GM18520 (cell line): ENCODE results near the gene ZNF644.
"Not testable (repeated sequence)": the region's sequence is repeated elsewhere in the genome, so short reads cannot be mapped to it uniquely, and the experiment has no call there.

Experiments used
- ATAC-seq: cut with Tn5 transposase; IDR thresholded peaks from one replicate; pipeline ENCODE4 v1.9.1; 2021; ENCODE audit not compliant: unreplicated experiment

Gene ZNF644

DNA sequence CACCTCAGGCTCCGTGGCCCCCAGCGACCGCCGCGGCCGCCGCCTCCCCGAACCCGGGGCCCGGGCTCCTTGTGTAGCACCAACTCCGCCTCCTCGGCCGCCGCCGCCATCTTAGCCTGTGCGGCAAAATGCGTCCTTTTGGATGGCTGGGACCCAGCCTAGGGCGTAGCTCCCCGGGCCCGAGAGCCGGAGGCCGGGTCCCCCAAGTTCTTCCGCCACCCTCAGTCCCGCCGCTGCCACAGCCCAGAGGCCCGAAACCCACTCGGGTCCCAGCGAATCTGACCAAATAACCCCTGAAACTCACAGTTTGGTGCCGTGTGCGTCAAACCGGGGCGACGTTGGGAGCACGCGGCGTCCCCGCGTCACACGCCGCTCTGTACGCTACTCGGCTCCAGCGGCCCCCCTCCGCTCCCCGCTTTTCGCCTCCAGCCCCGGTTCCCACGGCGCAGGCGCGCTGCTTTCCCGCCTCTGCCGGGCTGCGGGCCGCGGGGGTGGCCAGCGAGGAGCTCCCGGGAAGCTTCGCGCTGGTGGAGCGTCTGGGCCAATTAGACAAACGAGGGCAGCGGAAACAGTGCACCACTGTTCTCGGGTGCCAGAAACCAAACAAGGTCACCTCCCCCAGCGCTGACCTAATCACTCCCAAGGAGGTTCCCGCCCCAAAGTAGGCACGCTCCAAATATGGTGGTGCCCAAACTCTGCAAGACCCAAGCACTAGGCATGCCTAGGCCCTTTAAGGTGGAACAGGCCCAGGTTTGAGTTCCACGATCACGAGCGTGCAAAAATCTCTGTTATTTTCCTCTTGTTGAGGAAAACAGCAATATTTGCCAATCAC, at the start of gene ZNF644:
Gene ZNF644, minus strand, starts transcription at position 350 of the 832 bp plus-strand sequence. CDS start 39,682 bp downstream, outside the sequence.
- peak; percentile 75 for ATAC-seq

DNA sequence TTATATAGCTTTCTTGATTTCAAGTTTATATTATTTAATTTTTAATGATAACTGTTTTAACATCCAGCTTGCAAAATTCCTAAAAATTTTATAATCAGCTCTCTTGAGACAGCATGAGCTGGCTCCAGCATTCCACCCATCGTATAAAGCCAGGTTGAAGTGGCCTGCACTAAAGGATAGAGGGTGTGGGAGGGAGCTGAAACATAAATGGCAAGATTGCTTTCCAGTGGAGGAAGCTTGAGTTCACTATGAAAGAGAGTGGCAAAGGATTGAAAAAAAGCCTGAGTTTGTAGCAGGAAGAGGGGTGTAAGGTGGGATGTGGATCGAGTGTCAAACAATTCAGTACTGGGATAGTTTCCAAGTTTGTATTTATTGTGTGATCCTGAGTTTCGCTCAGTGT, 48.5 kb upstream of the ZNF644 start:
- no peak for ATAC-seq

DNA sequence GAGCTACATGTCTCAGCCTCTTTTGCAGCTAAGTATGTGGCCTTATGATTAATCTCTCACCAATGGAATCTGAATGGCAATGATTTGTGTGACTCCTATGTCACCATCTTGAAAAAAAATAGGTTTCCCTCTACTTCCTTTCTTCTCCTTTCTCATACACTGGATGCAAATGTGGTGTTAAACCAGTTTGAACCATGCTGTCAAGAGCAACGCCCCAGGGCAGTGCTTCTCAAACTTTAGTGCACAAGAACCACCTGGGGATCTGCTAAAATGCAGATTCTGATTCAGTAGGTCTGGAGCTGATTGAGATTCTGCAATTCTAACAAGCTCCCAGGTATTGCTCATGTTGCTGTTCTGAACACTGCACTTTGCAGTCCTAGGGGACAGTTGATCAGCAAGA, 44.7 kb upstream of the ZNF644 start:
- ATAC-seq: no peak

DNA sequence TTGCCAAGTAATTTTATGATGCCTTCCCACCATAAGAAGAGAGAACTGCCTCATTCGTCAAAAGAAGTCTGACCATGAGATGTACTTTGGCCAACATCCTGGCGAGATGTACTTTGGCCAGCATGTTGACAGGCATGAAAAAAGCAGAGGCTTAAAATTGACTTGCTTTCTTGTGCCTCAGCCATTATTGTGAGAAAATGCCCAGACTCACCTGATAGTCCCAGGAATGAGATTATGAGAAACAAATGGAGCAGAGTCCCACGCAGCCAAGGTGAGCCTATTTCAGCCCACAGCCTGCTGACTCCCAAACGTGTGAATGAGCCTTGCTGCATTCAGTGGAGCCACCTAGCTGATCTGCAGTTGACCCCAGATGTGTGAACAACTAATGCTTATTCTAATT, 43.5 kb upstream of the ZNF644 start:
- no peak for ATAC-seq

DNA sequence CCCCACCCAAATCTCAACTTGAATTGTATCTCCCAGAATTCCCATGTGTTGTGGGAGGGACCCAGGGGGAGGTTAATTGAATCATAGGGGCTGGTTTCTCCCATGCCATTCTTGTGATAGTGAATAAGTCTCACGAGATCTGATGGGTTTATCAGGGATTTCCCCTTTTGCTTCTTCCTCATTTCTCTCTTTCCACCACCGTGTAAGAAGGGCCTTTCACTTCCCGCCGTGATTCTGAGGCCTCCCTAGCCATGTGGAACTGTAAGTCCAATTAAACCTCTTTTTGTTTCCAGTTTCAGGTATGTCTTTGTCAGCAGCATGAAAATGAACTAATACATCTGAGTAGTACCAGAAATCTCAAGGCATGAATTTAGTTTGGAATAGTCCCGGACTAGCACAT, 41.6 kb upstream of the ZNF644 start:
- ATAC-seq: not testable (repeated sequence)

DNA sequence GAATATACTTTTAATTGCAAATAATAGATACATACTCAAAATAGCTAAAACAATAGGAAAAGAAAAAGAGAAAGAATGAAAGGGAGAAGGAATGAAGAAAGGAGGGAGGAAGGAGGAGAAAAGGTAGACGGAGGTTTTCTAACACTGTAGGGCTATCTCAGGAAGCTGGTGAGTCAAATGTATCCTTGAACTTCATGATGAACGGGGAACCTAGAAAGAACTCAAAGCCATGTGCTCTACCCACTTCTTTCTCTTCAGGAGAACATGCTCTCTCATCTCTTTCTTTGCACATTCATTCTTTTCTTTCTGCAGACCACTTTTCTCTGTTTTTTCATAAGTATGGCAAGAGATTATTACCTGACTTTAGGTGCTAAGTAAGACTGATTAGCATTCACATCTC, 37.3 kb upstream of the ZNF644 start:
- ATAC-seq: no peak

DNA sequence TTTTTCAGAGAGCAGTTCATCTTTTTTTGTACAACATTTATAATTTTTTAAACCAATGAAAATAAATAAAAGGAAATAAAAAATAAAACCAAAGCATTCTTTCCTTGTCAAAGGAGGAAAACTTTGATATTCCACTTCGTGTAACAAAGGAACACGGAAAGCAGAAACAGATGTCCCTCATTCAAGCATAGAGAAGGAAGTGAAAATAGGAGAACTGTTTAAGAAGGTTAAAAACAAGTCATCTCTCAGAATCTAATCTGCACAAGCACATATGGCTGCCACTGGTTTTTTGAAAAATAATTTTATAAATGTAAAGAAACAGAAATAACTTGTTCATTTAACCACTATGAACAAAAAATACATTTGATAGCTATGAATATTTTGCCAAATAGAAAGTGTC, 35.9 kb upstream of the ZNF644 start:
- no peak for ATAC-seq

DNA sequence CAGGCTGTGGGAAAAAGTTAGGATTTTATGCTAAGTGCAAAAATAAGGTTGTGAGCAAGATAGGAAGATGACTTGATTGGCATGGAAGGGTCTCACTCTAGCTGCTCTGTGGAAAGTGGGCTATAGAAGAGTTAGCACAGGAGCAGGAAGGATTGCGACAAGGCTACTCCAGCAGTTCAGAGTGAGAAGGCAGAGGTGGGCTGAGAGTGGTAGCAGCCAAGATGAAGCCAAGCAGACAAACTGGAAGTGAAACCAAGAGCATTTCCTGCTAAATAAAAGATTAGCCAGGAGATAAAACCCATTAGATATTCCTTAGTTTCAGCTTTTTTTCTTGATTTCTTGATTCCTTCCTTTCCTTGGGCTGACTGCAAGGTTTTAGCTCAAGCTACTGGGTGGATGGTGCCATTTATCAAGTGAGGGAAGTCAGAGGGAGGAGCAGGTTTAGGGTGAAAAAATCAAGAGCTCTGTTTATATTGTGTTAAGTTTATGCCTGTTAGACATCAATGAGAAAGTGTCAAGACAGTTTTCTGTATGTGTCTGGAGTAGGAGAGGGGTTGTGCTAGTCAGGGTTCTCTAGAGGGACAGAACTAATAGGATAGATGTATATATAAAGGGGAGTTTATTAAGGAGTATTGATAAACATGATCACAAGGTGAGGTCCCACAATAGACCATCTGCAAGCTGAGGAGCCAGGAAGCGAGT, 33.1 kb upstream of the ZNF644 start:
- no peak for ATAC-seq

DNA sequence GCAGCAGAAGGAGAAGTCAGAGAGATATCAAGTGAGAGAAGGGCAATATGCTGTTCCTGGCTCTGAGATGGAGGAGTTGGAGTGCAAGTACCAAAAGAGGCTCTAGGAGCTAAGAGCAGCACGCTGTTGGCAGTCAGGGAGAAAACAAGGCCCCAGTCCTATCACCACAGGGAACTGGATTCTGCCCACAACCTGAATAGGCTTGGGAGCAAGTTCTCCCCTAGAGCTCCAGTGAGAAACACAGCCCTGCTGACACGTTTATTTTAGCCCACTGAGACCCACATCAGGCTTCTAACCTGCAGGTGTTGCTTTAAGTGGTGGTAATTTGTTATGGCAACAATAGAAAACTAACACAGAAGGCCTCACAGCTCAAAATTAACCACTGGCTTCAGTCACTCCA, 31.8 kb upstream of the ZNF644 start:
- ATAC-seq: no peak

DNA sequence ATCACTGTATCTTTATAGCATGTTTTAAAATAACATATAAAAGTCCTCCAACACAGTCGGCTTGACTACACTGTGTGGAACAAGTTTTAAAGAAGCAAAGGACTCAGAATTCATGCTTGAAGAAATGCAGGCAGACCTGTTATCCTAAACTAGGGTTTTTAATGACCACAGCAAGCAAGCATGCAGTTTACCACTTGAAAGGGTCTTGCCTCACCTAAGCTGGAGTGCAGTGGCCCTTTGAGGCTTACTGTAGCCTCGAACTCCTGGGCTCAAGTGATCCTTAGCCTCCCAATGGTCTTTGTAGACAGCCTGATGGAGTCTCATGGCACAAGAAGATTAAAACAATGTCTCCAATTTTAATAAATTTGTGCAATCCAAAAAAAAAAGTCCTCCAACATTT, 27.7 kb upstream of the ZNF644 start:
- ATAC-seq: not testable (repeated sequence)

DNA sequence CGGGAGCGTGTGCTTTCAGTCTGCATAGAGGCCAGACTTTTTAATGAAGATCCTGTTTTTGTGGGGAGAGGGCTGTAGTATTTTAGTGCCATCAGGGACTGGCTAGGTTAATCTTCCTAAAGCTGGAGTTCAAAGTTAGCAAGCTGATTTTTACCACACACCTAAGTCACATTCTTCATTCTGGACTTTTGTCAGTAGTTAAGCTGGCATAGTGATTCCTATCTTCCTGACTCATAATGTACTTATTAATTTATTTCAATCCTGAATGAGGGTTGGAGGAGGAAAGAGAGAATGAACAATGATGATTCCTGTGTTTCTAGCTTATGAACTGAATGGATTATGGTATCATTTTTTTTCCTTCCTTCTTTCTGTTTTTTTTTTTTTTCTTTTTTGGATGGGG, 24.9 kb upstream of the ZNF644 start:
- no peak for ATAC-seq

DNA sequence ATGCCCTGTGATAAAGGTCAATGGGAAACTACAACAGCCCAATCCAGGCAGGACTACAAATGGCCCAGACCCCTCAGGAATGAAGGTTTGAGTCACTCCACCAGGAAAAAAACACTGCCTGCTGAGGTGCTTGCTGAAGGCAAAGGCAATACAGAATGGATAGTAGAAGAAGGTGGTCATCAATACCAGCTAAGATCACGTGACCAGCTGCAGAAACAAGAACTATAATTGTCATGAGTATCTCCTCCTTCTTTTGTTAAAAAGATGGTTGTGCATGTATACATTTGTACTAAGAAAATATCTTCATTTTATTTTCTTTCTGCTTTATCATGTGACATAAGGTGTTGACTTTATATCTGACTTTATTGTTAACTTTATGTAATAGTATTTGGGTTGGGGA, 23.4 kb upstream of the ZNF644 start:
- no peak for ATAC-seq

DNA sequence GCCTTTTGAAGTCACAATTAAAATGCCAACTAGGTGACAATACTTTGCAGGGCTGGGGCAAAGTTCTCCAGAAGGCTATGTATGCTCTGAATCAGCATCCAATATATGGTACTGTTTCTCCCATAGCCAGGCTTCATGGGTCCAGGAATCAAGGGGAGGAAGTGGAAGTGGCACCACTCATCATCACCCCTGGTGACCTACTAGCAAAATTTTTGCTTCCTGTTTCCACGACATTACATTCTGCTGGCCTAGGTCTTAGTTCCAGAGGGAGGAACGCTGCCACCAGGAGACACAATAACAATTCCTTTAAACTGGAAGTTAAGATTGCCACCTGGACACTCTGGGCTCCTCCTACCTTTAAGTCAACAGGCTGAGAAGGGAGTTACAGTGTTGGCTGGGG, 22.9 kb upstream of the ZNF644 start:
- not testable (repeated sequence) for ATAC-seq

DNA sequence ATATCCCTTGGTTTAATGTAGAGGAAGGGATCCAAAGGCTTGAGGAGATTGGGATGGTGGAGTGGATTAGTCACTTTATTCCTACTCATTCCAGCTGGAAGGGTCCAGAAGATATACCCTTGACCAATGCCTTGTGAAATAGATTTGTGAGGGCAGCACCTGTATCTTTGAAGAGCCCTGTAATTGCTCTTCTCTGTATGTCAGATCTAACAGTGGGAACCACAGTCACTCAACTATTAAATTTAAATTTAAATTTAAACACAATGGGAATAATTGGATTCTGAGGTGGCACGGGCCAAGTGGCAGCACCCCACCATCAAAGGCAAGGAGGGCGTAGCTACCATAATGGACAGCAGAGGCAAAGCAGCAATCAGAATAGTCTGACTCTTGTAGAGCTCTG, 20.5 kb upstream of the ZNF644 start:
- ATAC-seq: not testable (repeated sequence)

DNA sequence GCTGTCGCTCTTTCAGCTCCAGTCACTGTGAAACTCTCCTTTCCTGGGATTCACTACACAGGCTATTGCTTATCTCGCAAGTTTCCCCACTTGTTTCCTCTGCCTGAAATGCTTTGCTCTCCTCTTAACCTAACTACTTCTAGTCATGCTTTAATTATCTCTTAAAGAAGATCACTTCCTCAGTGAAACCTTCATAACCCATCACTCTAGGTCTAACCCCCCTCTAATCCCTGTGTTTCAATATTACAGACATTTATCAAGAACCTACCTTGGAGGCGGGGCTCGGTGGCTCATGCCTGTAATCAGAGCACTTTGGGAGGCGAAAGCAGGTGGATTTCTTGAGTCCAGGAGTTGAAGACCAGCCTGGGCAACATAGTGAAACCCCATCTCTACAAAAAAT, 16.7 kb upstream of the ZNF644 start:
- ATAC-seq: no peak

DNA sequence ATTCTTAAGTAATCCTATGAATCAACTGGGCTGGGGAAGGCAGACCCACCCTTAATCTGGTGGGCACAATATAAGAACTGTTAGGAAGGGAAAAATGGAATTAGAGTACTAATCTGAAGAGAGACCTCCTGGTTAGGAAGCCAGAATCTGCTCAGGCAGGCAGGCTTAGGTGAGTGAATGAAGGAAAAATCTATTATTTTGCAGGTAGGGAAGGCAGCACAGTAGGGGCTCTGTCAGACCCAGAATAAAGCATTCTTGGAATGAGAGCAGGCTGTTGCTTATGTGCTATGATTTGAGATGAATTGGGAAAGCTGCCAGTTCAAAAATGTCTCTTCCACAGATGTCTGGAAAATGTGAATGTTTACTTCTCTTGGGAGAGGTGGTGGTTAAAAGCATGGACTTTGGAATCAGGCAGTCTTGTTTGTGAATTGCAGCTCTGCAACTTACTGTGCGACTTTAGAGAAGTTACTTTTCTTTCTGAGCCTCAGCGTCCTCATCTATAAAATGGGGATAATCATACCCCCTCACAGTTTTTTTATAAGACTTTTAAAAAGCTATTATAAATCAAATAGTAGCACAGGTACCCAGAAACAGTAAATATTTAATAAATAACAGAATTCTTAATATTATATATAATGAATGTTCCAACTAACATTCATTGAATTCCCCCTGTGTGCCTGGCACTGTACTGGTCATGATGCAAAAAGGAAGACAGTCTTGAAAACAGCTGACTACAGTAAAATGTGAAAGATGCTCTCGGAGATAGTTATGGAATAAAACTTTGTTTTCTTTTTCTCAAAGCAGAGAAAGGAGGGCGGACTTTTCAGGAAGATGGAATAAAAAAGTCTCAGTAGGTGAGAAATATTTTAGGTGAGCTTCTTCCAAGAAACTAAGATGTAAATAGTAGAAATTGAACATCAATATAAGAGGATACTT, 15.3 kb upstream of the ZNF644 start:
- no peak for ATAC-seq

DNA sequence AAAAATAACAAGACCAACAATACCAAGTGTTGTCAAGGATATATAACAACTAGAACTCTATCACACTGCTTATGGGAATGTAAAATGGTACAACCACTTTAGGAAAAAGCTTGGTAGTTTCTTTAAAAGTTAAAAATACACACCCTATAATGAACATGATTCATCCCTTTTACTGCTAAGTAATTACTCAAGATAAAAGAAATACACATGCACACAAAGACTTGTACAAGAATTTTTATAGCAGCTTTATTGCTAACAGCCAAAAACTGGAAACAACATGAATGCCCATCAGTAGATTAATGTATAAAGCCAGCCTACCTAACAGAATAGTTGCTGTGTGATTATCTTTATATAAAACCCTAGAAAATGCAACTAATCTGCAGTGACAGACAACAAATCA, 10.5 kb upstream of the ZNF644 start:
- no peak for ATAC-seq

DNA sequence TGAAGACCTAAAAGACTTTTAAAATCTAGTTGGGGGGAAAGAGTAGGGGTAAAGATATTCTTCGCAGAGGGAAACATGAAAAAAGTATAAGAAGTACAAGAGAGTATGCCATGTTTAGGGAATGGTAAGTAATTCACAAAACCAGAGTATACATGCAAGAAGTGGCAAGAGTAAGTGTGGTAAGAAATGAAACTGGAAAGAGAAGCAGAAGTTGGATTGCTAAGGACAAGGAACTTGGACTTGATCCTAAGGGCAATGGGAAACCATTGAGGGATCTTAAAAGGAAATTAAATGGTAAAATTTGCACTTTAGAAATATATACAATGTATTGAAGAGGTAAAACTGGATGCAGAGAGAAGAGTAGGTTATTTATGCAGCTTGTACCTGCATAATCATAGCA, 9.2 kb upstream of the ZNF644 start:
- no peak for ATAC-seq

DNA sequence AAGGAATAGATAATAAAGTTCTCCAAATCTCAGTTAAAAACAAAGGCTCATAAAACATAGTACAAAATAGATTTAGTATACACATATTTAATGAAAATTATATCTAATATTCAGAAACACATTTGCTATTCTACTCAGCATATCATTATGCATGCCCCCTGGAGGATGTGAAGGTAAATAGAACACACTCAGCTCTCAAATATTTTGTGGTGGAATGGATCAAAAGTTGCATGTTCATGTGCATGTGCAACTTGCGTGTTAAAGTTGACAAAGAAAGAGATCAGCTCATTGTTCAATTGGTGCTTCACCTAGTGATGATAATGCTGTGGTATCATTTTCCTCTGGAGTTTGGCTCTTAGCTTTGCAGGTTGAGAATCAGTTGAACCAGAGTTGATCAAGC, 4.9 kb upstream of the ZNF644 start:
- ATAC-seq: no peak

DNA sequence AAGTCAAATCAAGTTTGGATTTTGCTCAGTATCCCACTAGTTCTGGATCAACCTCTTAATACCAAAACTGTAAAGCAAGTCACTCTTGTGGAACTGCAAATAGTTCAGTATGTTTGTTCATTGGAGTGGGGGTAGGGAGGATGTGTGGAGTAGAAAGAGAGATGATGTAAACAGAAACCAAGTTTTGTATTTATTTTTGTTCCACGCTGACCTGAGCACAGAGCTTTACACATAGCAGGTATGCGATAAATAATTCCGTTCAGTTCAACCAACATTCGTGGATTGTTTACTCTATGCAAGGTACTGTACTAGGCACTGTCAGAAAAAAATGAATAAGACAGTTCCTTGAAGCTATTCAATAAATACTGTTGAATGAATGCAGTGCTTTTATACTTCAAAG, 4.5 kb upstream of the ZNF644 start:
- no peak for ATAC-seq

DNA sequence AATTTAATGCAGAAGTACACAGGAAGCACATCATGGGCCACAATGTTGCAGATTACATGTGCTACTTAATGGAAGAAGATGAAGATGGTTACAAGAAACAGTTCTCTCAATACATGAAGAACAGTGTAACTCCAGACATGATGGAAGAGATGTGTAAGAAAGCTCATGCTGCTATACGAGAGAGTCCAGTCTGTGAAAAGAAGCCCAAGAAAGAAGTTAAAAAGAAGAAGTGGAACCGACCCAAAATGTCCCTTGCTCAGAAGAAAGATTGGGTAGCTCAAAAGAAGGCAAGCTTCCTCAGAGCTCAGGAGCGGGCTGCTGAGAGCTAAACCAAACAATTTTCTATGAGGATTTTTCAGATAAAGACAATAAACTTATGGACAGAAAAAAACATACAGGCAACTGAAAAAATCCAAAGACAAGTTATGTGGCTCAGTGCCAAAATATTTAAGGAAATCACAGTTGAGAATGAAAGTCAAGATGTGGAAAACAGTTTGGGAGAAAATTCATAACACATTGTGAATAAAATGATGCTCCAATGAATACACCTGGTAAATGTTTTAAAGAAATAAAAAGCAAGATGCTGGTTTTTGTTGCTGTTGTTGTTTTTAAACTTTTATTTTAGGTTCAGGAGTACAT, 2.8 kb upstream of the ZNF644 start:
- no peak for ATAC-seq
